GM23248 (cell line): ENCODE measurements around the gene MYOM1. TPM values are rescaled to one million over a fixed set of nuclear protein-coding genes. Genes with fewer than 3 reads are reported as not detected.

ENCODE experiments used
- DNase-seq: peaks from one replicate; pipeline ENCODE4 v3.0.0-alpha.2; 2015
- H2AFZ ChIP-seq: fragments of 200-600 bp; sonication (generic); 2 replicates; pipeline ENCODE4 v1.6.1; 2016; ENCODE audit warnings: antibody characterized with exemption
- H3F3A ChIP-seq: fragments of 200-600 bp; sonication (generic); 2 replicates; pipeline ENCODE4 v1.6.1; 2016; ENCODE audit warnings: mild to moderate bottlenecking, antibody characterized with exemption, mixed run types; ENCODE audit not compliant: insufficient read depth
- H3K27ac ChIP-seq: fragments of 200-600 bp; sonication (generic); 2 replicates; pipeline ENCODE4 v1.5.1; 2016; ENCODE audit warnings: mild to moderate bottlenecking
- H3K27me3 ChIP-seq: fragments of 200-600 bp; sonication (generic); replicated peaks from 2 replicates; pipeline ENCODE4 v1.6.1; 2016; ENCODE audit warnings: mild to moderate bottlenecking; ENCODE audit not compliant: insufficient read depth
- H3K36me3 ChIP-seq: fragments of 200-600 bp; sonication (generic); 2 replicates; pipeline ENCODE4 v1.6.1; 2016; ENCODE audit warnings: low read depth, mild to moderate bottlenecking
- H3K4me1 ChIP-seq: fragments of 200-600 bp; sonication (generic); 2 replicates; pipeline ENCODE4 v1.6.1; 2016; ENCODE audit warnings: mild to moderate bottlenecking; ENCODE audit not compliant: insufficient read depth
- H3K4me2 ChIP-seq: fragments of 200-600 bp; sonication (generic); one replicate; pipeline ENCODE4 v1.6.1; 2016; ENCODE audit warnings: mild to moderate bottlenecking; ENCODE audit not compliant: unreplicated experiment
- H3K4me3 ChIP-seq: fragments of 200-600 bp; sonication (generic); 2 replicates; pipeline ENCODE4 v1.5.1; 2016; ENCODE audit warnings: mild to moderate bottlenecking
- H3K79me2 ChIP-seq: fragments of 200-600 bp; sonication (generic); 2 replicates; pipeline ENCODE4 v1.6.1; 2016; ENCODE audit warnings: mild to moderate bottlenecking; ENCODE audit not compliant: insufficient read depth
- H3K9ac ChIP-seq: fragments of 200-600 bp; sonication (generic); 2 replicates; pipeline ENCODE4 v1.6.1; 2016; ENCODE audit warnings: mild to moderate bottlenecking
- H3K9me2 ChIP-seq: fragments of 200-600 bp; sonication (generic); 2 replicates; pipeline ENCODE4 v1.6.1; 2016; ENCODE audit warnings: mixed run types, mild to moderate bottlenecking, moderate library complexity; ENCODE audit not compliant: insufficient read depth
- H3K9me3 ChIP-seq: fragments of 200-600 bp; sonication (generic); one replicate; pipeline ENCODE4 v1.6.1; 2017; ENCODE audit warnings: low read depth
- H4K20me1 ChIP-seq: fragments of 200-600 bp; sonication (generic); 2 replicates; pipeline ENCODE4 v1.6.0; 2016; ENCODE audit not compliant: insufficient read depth
- EZH2 ChIP-seq: fragments of 200-600 bp; sonication (generic); IDR thresholded peaks from 2 replicates; pipeline ENCODE4 v1.6.1; 2018; ENCODE audit warnings: antibody characterized with exemption, mild to moderate bottlenecking; ENCODE audit not compliant: insufficient read depth, poor library complexity, severe bottlenecking
- EZH2phosphoT487 ChIP-seq: fragments of 200-600 bp; sonication (generic); IDR thresholded peaks from 2 replicates; pipeline ENCODE4 v1.6.1; 2018; ENCODE audit warnings: antibody characterized with exemption, moderate library complexity, mild to moderate bottlenecking, low read depth; ENCODE audit not compliant: insufficient read depth
- WGBS, 2 experiments: methylation state at CpG; one replicate each; pipeline ENCODE4 v1.1.6; 2015 to 2017; ENCODE audit warnings: low lambda C conversion rate in 2 of 2, low coverage in 1 of 2; ENCODE audit errors: missing lambda C conversion rate in 2 of 2; 5-methylcytosine and 5-hydroxymethylcytosine counted together
- in situ Hi-C: fragments of 300-500 bp; cut with MboI; formaldehyde crosslinking; loops from 2 replicates; pipeline ENCODE4 v1.15.0; 2020
- polyA plus RNA-seq: library from polyadenylated mRNA; unstranded; fragments of >200 nt; fragmentation: Nextera tagmentation; extraction: Ambion mirVana; gene quantifications from 2 replicates; pipeline ENCODE4 v1.2.1, GENCODE V29; 2016
- total RNA-seq: library from RNA; depleted of rRNA; stranded (reverse); fragments of >200 nt; shearing (Covaris generic); gene quantifications from 2 replicates; pipeline ENCODE4 v1.2.3, GENCODE V29; 2014

The MYOM1 gene
- total and polyA plus RNA-seq, 2 experiments from 2014 or later, result 0.64 to 0.65 TPM

GRCh38 chr18:3186678-3187658 lies 32.8 kb downstream of the MYOM1 start:
- no peaks in the 10 kb centered on the region for H3K4me1 ChIP-seq
- H3K4me2 ChIP-seq, result no peak overlapping the region
- H3K27me3 ChIP-seq, result no peaks in the 10 kb centered on the region
- H3K9me2 ChIP-seq, result no peaks in the 10 kb centered on the region
- TF ChIP-seq EZH2phosphoT487 (no peak), EZH2 (no peak)
- no peaks in the 10 kb centered on the region for H3K9me3 ChIP-seq
- no peaks in the 10 kb centered on the region for H3K79me2 ChIP-seq
- no peaks in the 10 kb centered on the region for H3F3A ChIP-seq
- H3K4me3 ChIP-seq, result no peak overlapping the region
- H3K36me3 ChIP-seq, result no peaks in the 10 kb centered on the region
- no peak overlapping the region for H3K27ac ChIP-seq
- no peak for DNase-seq
- in situ Hi-C loops, result no loop called here
- H3K9ac ChIP-seq, result no peak overlapping the region
- no peak overlapping the region for H2AFZ ChIP-seq
- no peaks in the 10 kb centered on the region for H4K20me1 ChIP-seq
- WGBS, 2 experiments, result 91 to 94% methylated on average over 8 of the region's 8 CpGs

- peaks cover 8% of the 10 kb centered on the region for H3K4me1 ChIP-seq
- TF ChIP-seq EZH2phosphoT487 (no peak), EZH2 (no peak)
- H3K9me2 ChIP-seq, result no peaks in the 10 kb centered on the region
- H3K4me2 ChIP-seq, result no peak overlapping the region
- no peaks in the 10 kb centered on the region for H3K79me2 ChIP-seq
- no peak overlapping the region for H3K4me3 ChIP-seq
- in situ Hi-C loops, result no loop called here
- H3F3A ChIP-seq, result peaks cover 7% of the 10 kb centered on the region; the same call in 1 of the 2 replicates
- no peak overlapping the region for H3K9ac ChIP-seq
- no peak overlapping the region for H2AFZ ChIP-seq
- WGBS, 2 experiments, result 63 to 66% methylated on average over 6 of the region's 6 CpGs
- H3K27ac ChIP-seq, result no peak overlapping the region
- DNase-seq, result no peak
- no peaks in the 10 kb centered on the region for H3K27me3 ChIP-seq
- H3K9me3 ChIP-seq, result no peaks in the 10 kb centered on the region
- no peaks in the 10 kb centered on the region for H4K20me1 ChIP-seq
- no peaks in the 10 kb centered on the region for H3K36me3 ChIP-seq
Observed at GRCh38 chr18:3184275-3184963, 35.3 kb downstream of the MYOM1 start.

- TF ChIP-seq EZH2, result no peak
- no peak for TF ChIP-seq EZH2phosphoT487
- no peaks in the 10 kb centered on the region for H3K9me3 ChIP-seq
- no peak overlapping the region for H3K4me3 ChIP-seq
- no peaks in the 10 kb centered on the region for H4K20me1 ChIP-seq
- in situ Hi-C loops, result no loop called here
- no peaks in the 10 kb centered on the region for H3K36me3 ChIP-seq
- H3K4me2 ChIP-seq, result no peak overlapping the region
- no peak overlapping the region for H3K9ac ChIP-seq
- no peaks in the 10 kb centered on the region for H3K79me2 ChIP-seq
- no peaks in the 10 kb centered on the region for H3K9me2 ChIP-seq
- no peak overlapping the region for H2AFZ ChIP-seq
- no peak for DNase-seq
- peaks cover 8% of the 10 kb centered on the region for H3K4me1 ChIP-seq
- H3F3A ChIP-seq, result peaks cover 7% of the 10 kb centered on the region; the same call in 1 of the 2 replicates
- WGBS, 2 experiments, result 89% methylated on average over 15 of the region's 15 CpGs
- H3K27me3 ChIP-seq, result no peaks in the 10 kb centered on the region
- no peak overlapping the region for H3K27ac ChIP-seq
Observed at GRCh38 chr18:3183103-3183717, 36.6 kb downstream of the MYOM1 start.

DNA sequence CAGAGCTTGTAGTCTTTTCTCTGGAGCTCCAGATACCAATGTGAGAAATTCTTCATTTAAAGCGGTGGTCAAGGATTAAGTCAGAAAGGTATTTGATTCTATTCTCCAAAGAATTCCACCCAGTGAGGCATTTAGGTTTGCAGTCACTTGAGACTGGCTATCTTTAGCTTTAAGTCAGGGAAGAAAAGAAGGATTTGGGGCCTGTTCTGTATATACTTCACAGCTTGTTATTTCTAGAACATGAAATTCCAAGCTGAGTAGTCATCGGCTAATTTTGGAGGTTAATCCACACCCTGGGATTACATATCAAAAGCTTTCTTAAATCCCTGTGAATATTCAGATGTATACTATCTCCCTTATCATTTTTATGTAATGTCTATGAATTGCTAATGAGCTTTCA lies 39.4 kb downstream of the MYOM1 start:
- WGBS, 2 experiments, result 75 to 76% methylated on average over 2 of the region's 2 CpGs
- peak overlapping the region; percentile 42 for H2AFZ ChIP-seq
- DNase-seq, result peak; percentile 12
- no peaks in the 10 kb centered on the region for H3K9me2 ChIP-seq
- H3K36me3 ChIP-seq, result no peaks in the 10 kb centered on the region
- in situ Hi-C loops, result no loop called here
- no peak overlapping the region for H3K4me2 ChIP-seq
- H3K4me1 ChIP-seq, result peaks cover 8% of the 10 kb centered on the region
- H4K20me1 ChIP-seq, result no peaks in the 10 kb centered on the region
- peaks cover 7% of the 10 kb centered on the region; the same call in 1 of the 2 replicates for H3F3A ChIP-seq
- no peak overlapping the region for H3K9ac ChIP-seq
- no peaks in the 10 kb centered on the region for H3K9me3 ChIP-seq
- no peak overlapping the region for H3K27ac ChIP-seq
- H3K27me3 ChIP-seq, result no peaks in the 10 kb centered on the region
- H3K79me2 ChIP-seq, result no peaks in the 10 kb centered on the region
- no peak overlapping the region for H3K4me3 ChIP-seq
- no peak for TF ChIP-seq EZH2
- TF ChIP-seq EZH2phosphoT487, result no peak
